ENCODE results near the gene CTPS2. TPM values are rescaled to one million over a fixed set of nuclear protein-coding genes. Genes with fewer than 3 reads are reported as not detected.
A peak's percentile ranks its signal among the peaks of the same experiment; 100 is the strongest.

CTPS2 gene
- total RNA-seq, 1 experiment from 2014 or later: 25.0 TPM

DNA sequence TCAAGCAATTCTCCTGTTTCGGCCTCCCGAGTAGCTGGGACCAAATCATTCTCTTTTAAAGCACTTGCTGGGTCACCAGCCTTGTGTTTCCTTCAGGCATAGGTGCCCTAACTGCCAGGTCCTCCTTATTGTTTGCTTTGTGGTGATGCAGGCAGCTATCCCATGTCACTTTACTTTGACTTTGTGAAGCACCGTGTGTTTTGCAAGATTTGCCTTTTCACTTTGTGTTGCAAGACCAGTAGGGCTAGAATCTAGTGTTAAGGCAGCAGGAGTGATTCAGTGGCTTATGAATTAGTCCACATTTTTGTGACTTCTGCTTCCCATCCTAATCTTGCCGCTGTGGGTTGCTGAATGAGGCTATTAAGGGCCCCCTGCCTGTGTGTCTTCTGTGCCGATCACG is 27.1 kb upstream of the CTPS2 start:
- Histone ChIP-seq H3K79me2 (ENCODE audit: low read length) (no peaks in the 10 kb centered on the region), H3K4me1 (ENCODE audit: insufficient read depth, low read length) (peaks cover 8% of the 10 kb centered on the region), H3K27ac (ENCODE audit: low read length) (no peak overlapping the region), H3K27me3 (ENCODE audit: low read length) (no peaks in the 10 kb centered on the region), H3F3A (ENCODE audit: low read length, unreplicated experiment) (peaks cover 3% of the 10 kb centered on the region), H3K4me2 (ENCODE audit: low read length) (no peak overlapping the region), H3K9me2 (replicated peaks; ENCODE audit: low read length) (no peaks in the 10 kb centered on the region), H3K4me3 (ENCODE audit: low read length) (no peak overlapping the region), H3K9ac (ENCODE audit: low read length) (no peak overlapping the region), H3K36me3 (ENCODE audit: low read depth, low read length) (peaks cover 34% of the 10 kb centered on the region), H3K9me3 (ENCODE audit: low read length) (no peaks in the 10 kb centered on the region), H4K20me1 (ENCODE audit: low read length) (no peaks in the 10 kb centered on the region), H2AFZ (ENCODE audit: low read length) (no peak overlapping the region)
- intact Hi-C loops (cut with micrococcal nuclease): no loop called here
- TF ChIP-seq, protein P1, sequence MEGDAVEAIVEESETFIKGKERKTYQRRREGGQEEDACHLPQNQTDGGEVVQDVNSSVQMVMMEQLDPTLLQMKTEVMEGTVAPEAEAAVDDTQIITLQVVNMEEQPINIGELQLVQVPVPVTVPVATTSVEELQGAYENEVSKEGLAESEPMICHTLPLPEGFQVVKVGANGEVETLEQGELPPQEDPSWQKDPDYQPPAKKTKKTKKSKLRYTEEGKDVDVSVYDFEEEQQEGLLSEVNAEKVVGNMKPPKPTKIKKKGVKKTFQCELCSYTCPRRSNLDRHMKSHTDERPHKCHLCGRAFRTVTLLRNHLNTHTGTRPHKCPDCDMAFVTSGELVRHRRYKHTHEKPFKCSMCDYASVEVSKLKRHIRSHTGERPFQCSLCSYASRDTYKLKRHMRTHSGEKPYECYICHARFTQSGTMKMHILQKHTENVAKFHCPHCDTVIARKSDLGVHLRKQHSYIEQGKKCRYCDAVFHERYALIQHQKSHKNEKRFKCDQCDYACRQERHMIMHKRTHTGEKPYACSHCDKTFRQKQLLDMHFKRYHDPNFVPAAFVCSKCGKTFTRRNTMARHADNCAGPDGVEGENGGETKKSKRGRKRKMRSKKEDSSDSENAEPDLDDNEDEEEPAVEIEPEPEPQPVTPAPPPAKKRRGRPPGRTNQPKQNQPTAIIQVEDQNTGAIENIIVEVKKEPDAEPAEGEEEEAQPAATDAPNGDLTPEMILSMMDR (conservative IDR thresholded peaks at IDR 0.05; ENCODE audit: low read depth, low read length): no peak
- TF ChIP-seq EZH2 (IDR thresholded peaks at IDR 0.05; ENCODE audit: low read length, unreplicated experiment): no peak
- TF ChIP-seq EZH2phosphoT487 (IDR thresholded peaks at IDR 0.05; ENCODE audit: borderline replicate concordance, low read length): no peak
- ChIA-PET CTCF (no interaction called here), POLR2A (ENCODE audit: unreplicated experiment) (no interaction called here)
- BruUV-seq (replicated peaks): no TSS peak
- ATAC-seq (no peak), DNase-seq (peak; percentile 42)

DNA sequence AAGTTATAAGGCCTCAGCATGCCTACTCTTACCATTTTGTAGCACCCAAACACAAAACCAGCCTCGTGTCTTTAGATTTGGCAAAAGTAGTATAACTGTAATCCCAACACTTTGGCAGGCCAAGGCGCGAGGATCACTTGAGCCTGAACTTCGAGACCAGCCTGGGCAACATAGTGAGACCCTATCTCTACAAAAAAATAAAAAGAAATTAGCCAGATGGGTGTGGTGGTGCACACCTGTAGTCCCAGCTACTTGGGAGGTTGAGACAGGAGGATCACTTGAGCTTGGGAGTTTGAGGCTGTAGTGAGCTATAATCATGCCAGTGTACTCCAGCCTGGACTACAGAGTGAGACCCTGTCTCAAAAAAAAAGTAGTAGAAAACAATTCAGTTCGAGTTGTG is 24.6 kb upstream of the CTPS2 start:
- ATAC-seq: no peak

DNA sequence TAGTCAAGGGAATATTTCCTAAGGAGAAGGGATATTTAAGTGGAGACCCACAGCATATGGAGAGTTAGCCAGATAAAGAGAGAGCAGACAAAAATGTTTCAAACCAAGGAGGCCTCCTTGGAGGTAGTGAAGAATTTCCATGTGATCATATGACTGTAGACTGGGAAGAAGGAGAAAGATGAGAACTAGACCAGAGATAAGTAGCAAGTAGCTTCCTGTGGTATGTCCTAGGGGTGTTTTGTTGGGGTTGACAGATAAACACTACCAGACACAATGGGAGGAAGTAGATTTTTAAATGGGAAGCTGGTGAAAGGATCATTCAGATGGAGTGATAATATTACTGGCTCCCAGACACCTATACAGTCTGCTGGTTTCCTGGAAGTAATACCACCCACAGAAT is 20.5 kb upstream of the CTPS2 start:
- intact Hi-C loops (cut with micrococcal nuclease): no loop called here
- H4K20me1 ChIP-seq (ENCODE audit: low read length): peaks cover 5% of the 10 kb centered on the region; the same call in 1 of the 2 replicates
- TF ChIP-seq, protein P1 (conservative IDR thresholded peaks at IDR 0.05; ENCODE audit: low read depth, low read length): no peak
- TF ChIP-seq EZH2phosphoT487 (IDR thresholded peaks at IDR 0.05; ENCODE audit: borderline replicate concordance, low read length) (no peak), EZH2 (IDR thresholded peaks at IDR 0.05; ENCODE audit: low read length, unreplicated experiment) (no peak)
- no TSS peak for BruUV-seq (replicated peaks)
- peaks cover 25% of the 10 kb centered on the region for H3K79me2 ChIP-seq (ENCODE audit: low read length)
- H3K4me2 ChIP-seq (ENCODE audit: low read length): no peak overlapping the region
- H3F3A ChIP-seq (ENCODE audit: low read length, unreplicated experiment): no peaks in the 10 kb centered on the region
- DNase-seq: no peak
- ChIA-PET CTCF (no interaction called here), POLR2A (ENCODE audit: unreplicated experiment) (no interaction called here)
- no peak overlapping the region for H3K27ac ChIP-seq (ENCODE audit: low read length)
- H3K9me2 ChIP-seq (replicated peaks; ENCODE audit: low read length): no peaks in the 10 kb centered on the region
- ATAC-seq: no peak
- no peak overlapping the region for H2AFZ ChIP-seq (ENCODE audit: low read length)
- no peak overlapping the region for H3K4me3 ChIP-seq (ENCODE audit: low read length)
- peaks cover 19% of the 10 kb centered on the region for H3K36me3 ChIP-seq (ENCODE audit: low read depth, low read length)
- no peaks in the 10 kb centered on the region for H3K9me3 ChIP-seq (ENCODE audit: low read length)
- no peaks in the 10 kb centered on the region for H3K27me3 ChIP-seq (ENCODE audit: low read length)
- no peak overlapping the region for H3K9ac ChIP-seq (ENCODE audit: low read length)
- H3K4me1 ChIP-seq (ENCODE audit: insufficient read depth, low read length): no peaks in the 10 kb centered on the region

More for the DNA sequence above, 24.6 kb upstream of the CTPS2 start:
- Histone ChIP-seq H3K27me3 (ENCODE audit: low read length) (no peaks in the 10 kb centered on the region), H3K4me3 (ENCODE audit: low read length) (no peak overlapping the region), H3K27ac (ENCODE audit: low read length) (no peak overlapping the region), H3K36me3 (ENCODE audit: low read depth, low read length) (peaks cover 29% of the 10 kb centered on the region), H3K79me2 (ENCODE audit: low read length) (peaks cover 10% of the 10 kb centered on the region; the same call in 1 of the 2 replicates), H3K9me2 (replicated peaks; ENCODE audit: low read length) (no peaks in the 10 kb centered on the region), H3F3A (ENCODE audit: low read length, unreplicated experiment) (no peaks in the 10 kb centered on the region), H2AFZ (ENCODE audit: low read length) (no peak overlapping the region), H3K4me1 (ENCODE audit: insufficient read depth, low read length) (no peaks in the 10 kb centered on the region), H3K9ac (ENCODE audit: low read length) (no peak overlapping the region), H3K4me2 (ENCODE audit: low read length) (no peak overlapping the region), H4K20me1 (ENCODE audit: low read length) (peaks cover 5% of the 10 kb centered on the region; the same call in 1 of the 2 replicates), H3K9me3 (ENCODE audit: low read length) (no peaks in the 10 kb centered on the region)
- intact Hi-C loops (cut with micrococcal nuclease): no loop called here
- no peak for TF ChIP-seq EZH2 (IDR thresholded peaks at IDR 0.05; ENCODE audit: low read length, unreplicated experiment)
- BruUV-seq (replicated peaks): no TSS peak
- no peak for DNase-seq
- ChIA-PET CTCF (no interaction called here), POLR2A (ENCODE audit: unreplicated experiment) (no interaction called here)
